ENCODE data around the gene EIF4E3.

DNA sequence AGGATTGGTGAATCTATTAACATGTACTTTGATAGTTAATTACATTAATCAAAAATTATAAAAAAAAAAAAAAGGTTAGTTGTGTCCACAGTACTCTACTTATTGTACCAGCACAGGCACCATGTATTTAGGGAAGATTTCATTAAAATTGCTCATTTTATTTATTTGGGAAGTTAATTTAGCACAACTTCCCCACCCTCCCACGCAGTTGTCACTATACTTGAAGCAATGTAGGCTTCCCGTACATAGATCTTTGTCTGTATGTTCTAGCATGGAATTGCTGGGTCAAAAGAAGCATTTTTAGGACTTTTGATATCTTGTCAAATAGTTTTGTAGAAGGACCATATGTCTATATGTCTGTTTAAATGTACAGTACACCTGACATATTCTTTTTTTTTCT, 32.9 kb upstream of the EIF4E3 start:
- TF ChIP-seq, protein P1, sequence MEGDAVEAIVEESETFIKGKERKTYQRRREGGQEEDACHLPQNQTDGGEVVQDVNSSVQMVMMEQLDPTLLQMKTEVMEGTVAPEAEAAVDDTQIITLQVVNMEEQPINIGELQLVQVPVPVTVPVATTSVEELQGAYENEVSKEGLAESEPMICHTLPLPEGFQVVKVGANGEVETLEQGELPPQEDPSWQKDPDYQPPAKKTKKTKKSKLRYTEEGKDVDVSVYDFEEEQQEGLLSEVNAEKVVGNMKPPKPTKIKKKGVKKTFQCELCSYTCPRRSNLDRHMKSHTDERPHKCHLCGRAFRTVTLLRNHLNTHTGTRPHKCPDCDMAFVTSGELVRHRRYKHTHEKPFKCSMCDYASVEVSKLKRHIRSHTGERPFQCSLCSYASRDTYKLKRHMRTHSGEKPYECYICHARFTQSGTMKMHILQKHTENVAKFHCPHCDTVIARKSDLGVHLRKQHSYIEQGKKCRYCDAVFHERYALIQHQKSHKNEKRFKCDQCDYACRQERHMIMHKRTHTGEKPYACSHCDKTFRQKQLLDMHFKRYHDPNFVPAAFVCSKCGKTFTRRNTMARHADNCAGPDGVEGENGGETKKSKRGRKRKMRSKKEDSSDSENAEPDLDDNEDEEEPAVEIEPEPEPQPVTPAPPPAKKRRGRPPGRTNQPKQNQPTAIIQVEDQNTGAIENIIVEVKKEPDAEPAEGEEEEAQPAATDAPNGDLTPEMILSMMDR (conservative IDR thresholded peaks at IDR 0.05; ENCODE audit: low read depth, low read length), result no peak
- TF ChIP-seq EZH2 (IDR thresholded peaks at IDR 0.05; ENCODE audit: low read length, unreplicated experiment), result no peak
